IPS-NIHi11 (cell line): ENCODE data around the gene NAP1L4.

Source experiments
- DNase-seq: peaks from one replicate; pipeline ENCODE4 v3.0.0; 2012; ENCODE audit warnings: mixed read lengths, low spot score

NAP1L4 gene

GRCh38 chr11:3010521-3011275, 18.6 kb upstream of the NAP1L4 start:
- DNase-seq = no peak

- DNase-seq = no peak
These were observed 17.9 kb upstream of the NAP1L4 start for GRCh38 chr11:3010004-3010403.

GRCh38 chr11:3009481-3009880, 17.4 kb upstream of the NAP1L4 start:
- DNase-seq = no peak

- no peak for DNase-seq
These were observed 16.7 kb upstream of the NAP1L4 start for GRCh38 chr11:3008746-3009336.

GRCh38 chr11:3007404-3008010, 15.4 kb upstream of the NAP1L4 start:
- DNase-seq = no peak

GRCh38 chr11:3006505-3007260, 14.6 kb upstream of the NAP1L4 start:
- peak; percentile 53 for DNase-seq

GRCh38 chr11:3004481-3004880, 12.4 kb upstream of the NAP1L4 start:
- DNase-seq = no peak

- no peak for DNase-seq
These were observed 11.5 kb upstream of the NAP1L4 start for GRCh38 chr11:3003396-3004231.

GRCh38 chr11:3002871-3003270, 10.7 kb upstream of the NAP1L4 start:
- no peak for DNase-seq

GRCh38 chr11:3002351-3002861, 10.3 kb upstream of the NAP1L4 start:
- no peak for DNase-seq

- no peak for DNase-seq
These were observed 9.4 kb upstream of the NAP1L4 start for GRCh38 chr11:3001496-3001895.

GRCh38 chr11:3000032-3000961, 8.2 kb upstream of the NAP1L4 start:
- DNase-seq = peak; percentile 43

- no peak for DNase-seq
These were observed 7.4 kb upstream of the NAP1L4 start for GRCh38 chr11:2999464-2999998.

- DNase-seq = no peak
These were observed 6.1 kb upstream of the NAP1L4 start for GRCh38 chr11:2998073-2998850.

- DNase-seq = no peak
These were observed 5.3 kb upstream of the NAP1L4 start for GRCh38 chr11:2997406-2997805.

GRCh38 chr11:2996976-2997375, 4.8 kb upstream of the NAP1L4 start:
- DNase-seq = no peak

GRCh38 chr11:2995893-2996554, 3.9 kb upstream of the NAP1L4 start:
- no peak for DNase-seq

GRCh38 chr11:2995031-2995561, 3.0 kb upstream of the NAP1L4 start:
- no peak for DNase-seq

GRCh38 chr11:2994336-2994730, 2.2 kb upstream of the NAP1L4 start:
- DNase-seq = no peak
